Right hindlimb (tissue), 1 donor: ENCODE data around the gene ABLIM1.
"Not testable (repeated sequence)": the region's sequence is repeated elsewhere in the genome, so short reads cannot be mapped to it uniquely, and the experiment has no call there.

Experiments used
- DNase-seq: peaks from one replicate; pipeline ENCODE4 v3.0.0-alpha.2; 2018

Gene ABLIM1

DNA sequence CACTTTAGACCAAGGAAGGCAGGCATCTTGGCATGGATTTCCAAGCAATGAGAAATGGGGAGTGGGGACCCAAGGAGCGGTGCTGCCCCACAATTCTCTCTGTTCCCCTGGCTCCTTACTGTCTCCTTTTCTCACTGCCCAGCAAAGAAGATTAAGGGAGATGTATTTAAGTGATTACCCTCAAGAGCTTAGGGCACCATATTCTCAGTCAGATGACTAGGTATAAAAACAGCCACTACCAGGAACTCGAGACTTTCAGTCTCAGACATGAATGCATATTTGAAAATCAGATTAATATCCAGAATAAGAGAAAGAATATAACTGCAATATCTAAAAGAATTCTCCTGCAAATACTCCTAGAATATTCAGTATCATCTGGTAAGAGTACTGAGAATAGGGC lies at the start of gene ABLIM1:
TSS of gene ABLIM1 (minus strand) at position 101 of the 400 bp plus-strand sequence. CDS start at position 26, 75 bp downstream.
- no peak for DNase-seq

DNA sequence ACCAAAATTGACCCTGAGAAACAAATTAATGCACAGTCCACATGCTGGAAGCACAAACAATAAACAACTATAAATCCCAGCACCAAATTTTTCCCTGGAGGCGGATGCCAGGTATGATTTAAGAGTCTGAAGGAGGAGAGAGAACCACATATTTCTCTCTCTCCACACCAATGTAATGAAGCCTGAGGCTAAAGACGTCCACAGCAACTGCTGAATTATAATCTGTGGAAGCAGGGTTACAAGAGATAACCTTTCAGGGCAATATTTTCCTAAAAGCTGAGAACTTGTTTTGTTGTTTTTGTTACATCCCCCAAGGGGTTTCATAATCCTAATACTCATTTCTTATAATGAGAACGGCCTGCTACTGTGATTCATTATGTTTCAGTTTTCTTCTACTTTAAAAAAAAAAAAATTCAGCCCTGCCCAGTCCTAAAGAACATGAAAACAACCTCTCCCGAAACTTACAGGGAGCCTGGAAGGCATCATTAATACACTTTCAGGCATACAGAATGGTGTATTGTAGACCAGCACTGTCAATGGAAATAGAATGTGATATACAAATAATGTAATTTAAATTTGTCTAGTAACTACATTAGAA lies 48.5 kb upstream of the ABLIM1 start:
- no peak for DNase-seq

DNA sequence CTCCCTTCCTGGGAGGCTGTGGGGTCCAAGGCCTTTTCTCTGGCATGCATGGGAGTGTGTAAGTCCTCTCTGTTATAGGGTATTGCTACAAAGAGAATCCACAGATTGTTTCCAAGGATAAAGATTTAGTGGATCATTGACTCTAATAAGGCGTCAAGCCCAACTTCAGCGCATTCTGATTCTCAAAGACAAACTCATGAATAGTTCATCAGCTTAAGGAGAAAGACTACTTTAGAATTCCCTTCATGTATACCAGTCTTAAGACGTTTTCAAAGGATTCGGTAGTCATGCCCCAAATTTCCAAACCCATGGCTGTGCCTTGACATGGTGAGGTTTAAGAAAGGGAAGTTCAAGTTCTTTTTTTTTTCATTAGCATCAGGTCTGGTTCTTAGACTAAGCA lies 46.6 kb upstream of the ABLIM1 start:
- no peak for DNase-seq

DNA sequence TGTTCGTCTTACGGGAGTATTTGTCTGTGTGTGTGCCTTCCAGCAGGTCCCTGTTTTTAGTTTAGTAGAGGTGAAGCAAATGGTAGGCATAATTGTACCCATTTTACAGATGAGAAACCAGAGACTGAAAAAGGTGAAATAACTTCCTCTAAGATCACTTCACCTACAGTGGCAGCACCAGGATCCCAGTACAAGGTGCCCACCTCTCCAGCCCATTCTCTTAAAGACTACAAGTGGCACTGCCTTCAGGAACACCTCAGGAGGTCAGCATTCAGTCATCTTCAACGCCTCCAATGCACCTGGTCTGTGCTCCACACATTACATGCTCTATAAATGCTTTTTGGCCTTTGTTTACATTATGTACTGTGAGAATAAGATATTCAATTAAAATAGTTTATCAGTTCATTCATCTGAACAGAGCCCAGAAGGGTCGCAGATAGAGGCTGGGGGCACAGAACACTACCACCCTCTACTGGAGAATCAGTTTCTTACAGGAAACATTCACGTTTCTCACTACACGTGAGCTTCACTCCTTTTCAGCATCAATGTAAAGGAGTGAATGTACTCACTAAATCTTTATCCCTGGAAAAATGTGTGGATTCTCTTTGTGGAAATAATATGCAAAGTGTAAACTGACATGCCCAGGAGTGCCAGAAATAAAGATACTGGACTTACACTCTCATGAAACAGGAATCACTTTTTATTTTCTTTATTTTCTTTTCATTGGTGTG lies 45.5 kb upstream of the ABLIM1 start:
- no peak for DNase-seq

DNA sequence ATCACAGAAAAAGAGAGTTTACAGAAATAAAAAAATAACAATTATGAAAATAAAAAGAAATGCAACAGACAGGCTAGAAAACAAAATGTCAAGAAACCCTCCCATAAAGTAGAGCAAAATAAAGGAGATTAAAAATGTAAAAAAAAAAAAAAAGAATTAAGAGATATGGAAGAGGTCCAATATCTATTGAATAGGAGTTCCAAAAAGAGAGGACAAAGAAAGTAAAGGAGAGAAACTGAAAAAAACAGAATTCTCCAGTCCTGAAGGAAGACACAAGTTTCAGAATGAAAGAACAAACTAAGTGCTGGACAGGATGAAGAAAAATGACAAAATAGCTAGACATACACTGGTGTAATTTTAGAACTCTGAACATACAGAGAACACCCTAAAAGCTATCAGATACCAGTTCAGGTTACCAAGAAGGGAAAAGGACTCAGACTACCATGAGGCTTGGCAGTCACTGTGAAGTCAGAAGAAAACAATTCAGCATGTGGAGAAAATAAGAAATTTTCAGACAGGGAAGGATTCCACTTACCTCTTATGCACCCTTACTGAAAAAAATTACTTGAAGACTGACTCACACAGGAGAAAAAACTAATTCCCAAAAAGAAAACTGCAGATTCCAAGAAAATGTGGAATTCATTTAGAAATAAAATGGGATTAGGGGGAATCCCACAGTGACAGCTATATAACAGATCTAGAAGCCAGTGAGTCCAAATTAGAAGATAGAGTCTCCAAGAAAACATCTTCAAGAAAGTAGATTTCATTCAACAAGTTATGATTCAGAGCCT lies 40.4 kb upstream of the ABLIM1 start:
- no peak for DNase-seq

DNA sequence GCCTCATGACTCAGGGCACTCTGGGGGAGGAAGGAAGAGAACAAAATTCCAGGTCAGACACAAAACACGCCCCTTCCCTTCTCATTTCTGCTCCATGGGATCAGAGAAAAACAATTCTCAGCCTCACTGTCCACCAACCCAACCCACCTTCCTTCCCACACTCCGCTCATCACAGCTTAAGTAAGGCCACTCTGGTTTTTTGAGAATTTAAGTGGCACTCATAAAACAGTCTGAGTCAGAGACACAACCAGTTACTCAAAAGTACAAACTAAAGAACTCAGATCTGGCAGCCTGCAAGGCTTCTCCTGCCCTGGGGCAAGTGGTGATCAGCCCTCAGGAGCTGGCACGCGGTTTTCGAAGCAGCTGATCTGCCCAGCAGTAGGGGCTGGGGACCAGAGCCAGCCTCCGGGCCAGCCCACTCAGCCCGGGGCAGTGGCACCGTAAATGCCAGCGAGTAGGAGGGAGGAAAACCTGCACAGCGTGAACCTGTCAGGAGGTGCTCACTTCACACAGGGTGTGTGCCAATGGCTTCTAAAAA lies 39.1 kb upstream of the ABLIM1 start:
- DNase-seq = no peak

DNA sequence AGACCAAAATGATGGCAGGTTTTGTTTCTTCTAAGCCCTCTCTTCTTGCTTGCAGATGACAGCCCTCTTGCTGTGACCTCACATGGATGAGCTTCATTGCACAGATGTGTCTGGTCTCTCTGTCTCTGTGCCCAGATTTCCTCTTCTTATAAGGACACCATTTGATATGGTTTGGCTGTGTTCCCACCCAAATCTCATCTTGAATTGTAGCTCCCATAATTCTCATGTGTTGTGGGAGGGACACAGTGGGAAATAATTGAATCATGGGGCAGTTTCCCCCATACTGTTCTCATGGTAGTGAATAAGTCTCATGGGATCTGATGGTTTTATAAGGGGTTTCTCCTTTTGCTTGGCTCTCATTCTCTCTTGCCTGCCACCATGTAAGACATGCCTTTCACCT lies 38.2 kb upstream of the ABLIM1 start:
- not testable (repeated sequence) for DNase-seq

DNA sequence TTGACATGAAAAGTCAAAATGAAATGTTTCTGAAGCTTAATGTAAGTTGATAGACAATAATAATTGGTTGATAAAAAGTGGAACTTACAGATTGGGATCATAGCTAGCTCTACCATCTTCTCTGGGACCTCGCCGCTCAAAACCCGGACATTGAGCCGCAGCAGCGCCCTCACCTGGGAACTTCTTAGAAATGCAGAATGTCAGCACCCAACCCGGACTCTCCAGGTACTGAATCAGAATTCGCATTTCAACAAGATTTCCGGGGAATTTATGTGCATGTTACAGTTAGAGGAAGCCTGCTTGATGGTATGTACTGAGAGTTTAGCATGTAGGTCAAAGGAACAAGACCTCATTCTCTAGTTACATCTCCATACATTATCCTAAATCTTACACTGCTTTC lies 36.7 kb upstream of the ABLIM1 start:
- DNase-seq = no peak

DNA sequence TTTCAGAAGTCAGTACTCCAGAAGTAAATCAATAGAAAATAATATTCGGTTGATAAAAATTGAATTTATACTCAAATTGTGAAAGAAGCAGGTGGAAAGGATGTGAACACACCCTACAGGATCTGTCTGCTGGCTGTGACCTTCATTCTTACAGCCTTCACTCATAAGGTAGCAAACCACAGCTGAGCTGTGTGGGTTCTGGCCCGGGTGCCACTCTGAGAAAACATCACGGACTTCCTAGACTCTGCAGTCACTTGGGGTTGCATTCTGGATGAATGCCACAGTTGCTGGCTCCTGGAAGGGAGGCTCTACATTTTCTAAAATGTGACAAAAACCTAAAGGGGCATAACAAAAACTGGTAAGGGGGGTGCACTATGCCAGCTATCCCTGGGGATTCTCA lies 36.0 kb upstream of the ABLIM1 start:
- no peak for DNase-seq

DNA sequence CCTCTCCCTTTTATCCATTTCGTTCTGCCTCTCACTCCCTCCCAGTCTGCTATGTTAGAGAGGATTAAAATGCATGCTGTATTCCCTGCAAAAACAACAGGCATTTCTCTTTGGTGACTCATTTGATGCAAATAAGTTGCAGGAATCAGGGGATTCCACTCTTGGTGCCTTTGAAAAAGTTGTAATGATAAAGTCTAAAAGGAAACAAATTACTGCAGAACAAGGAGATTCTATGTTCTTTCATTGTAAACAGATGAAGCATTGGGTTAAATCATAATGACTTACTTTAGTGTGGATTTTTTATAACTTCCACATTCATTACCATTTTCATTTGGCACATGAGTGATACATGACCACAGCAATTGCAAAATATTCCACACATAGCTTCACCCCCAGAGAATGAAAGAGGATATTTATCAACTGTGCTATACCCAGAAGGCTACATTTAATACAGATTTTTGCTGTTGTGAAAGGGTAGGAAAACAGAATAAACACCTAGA lies 33.4 kb upstream of the ABLIM1 start:
- DNase-seq = no peak

DNA sequence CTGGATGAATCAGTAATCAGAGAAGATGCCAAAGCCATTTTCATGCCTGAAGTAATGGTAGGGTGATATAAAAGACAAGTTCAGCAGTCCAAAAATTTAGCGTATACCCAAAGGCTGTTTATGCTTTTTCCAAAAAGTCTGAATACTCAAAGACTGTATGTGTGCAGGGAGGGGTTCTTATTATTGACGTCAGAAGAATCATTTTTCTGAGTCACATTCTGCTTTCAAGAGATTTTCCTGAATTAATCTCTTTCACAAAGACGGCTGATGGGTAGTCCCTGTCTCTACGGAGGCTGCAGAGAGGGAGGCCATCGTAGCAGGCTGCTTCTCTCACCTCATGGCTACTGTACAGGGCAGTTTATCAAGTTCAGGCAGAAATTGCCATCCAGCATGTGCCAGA lies 30.7 kb upstream of the ABLIM1 start:
- no peak for DNase-seq

DNA sequence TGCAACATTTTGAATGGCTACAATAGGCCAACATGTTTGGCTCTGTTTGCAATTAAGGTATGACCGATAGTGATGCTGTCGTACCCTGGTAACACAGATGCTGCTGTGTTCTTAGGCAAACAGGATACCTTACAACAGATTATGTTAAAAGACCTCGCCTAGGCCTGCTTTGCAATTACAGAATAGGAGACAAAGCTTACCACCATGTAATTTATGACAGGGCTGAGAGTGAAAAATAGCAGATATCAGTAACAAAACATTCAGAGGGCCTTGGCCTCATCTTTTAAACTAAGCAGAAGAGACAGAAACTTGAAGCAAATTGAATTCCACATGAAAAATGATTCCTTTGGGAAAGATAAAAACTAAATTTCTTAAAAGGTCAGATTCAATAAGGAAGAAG lies 29.4 kb upstream of the ABLIM1 start:
- no peak for DNase-seq

DNA sequence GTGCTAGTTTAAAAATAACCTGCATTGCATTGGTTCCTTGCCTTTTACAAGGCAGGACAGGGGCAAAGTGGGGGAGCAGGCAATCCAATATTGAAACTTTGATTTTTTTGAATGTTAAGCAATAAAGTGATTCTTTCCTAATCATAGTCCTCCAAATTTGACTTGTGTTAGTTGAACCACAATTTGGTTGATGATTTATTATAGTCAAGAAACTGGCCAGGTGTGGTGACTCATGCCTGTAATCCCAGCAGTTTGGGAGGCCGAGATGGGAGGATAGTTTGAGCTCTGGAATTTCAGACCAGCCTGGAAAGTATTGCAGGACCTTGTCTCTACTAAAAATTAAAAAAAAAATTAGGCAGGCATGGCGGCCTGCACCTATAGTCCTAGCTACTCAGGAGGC lies 27.9 kb upstream of the ABLIM1 start:
- DNase-seq = no peak

DNA sequence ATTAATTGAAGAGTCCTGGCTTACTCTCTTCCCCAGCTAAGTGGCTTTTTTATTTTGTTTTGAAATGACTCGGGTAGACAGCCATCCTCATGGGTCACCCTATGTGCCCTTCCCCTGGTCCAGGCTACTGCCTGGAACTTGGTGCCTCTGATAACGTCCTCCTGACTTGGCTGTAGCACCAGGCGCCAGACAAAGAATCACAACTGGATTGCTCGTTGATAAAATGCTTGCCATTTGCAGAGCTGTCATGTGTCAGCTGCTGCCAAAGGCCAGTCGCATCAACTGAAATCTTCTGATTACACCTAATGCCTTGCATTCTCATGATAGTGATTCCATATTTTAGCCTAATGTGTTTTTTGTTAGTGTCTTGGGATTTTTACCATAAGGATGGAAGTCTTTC lies 27.4 kb upstream of the ABLIM1 start:
- no peak for DNase-seq

DNA sequence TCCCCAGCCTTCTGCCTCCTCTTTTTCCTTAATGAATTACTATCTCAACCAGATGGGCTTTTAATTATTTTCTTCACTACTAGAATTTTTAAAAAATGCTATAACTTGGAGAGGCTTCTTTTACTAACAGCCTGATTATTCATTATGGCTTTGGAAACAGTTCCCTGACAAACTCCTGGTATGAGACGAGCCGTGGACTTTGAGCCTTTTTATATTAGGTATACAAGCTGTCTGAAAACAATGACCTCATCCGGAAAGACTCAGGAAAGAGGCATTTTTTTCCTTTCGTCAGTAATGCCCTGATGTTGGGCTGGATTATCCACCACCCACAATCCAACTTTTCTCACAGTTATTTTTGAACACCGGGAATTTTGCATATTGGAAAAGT lies 26.7 kb upstream of the ABLIM1 start:
- DNase-seq = no peak

DNA sequence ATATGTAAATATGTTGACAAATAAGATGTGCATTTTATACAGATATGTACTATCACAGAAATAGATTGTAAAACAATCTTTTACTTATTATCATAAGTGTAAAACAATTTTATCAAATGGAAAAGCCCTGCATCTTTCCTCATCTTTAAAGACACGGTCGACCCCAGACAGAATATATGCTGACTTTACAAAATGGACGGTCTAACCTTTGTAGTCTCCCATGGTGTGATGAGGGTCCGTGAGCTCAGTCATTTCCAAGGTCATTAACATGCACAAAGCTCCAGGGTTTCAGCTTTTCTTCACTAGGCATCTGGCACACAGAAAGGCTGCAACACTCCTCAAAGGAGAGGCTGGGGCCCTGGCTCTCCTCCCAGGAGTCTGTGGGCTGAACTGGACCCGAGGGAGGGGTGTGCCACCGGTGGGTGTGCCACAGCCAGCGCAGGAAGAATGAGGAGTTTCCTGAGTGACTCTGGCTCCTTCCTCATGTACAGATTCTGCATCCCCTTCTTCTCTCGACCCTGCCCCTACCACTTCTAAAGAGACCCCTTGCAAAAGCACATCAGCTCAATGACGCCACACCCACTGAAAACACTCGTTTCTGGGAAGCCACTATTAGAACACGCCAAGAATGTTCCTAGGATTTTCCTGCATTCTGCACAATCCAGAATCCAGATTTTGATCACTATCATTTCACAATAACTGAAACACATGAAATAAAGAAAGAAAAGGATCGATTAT lies 26.2 kb upstream of the ABLIM1 start:
- peak; percentile 68 for DNase-seq

DNA sequence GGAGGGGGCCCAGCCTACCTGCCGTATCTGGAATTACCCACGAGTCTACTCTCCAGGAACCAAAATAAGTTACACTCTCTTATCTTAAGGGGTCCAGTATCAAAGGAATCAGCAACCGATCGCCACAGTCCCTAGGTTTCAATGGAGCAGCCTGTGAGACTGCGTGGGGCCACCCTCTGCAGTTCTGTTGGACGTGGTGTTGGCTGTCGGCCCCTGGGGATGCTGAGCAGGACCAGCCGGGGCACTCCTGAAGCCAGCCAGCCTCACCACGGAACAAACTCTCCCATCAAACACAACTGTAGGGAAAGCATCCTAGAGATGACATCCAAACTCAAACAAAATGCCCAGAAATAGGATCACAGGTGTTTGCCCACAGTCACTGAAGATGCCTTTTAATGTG lies 25.5 kb upstream of the ABLIM1 start:
- DNase-seq = no peak

DNA sequence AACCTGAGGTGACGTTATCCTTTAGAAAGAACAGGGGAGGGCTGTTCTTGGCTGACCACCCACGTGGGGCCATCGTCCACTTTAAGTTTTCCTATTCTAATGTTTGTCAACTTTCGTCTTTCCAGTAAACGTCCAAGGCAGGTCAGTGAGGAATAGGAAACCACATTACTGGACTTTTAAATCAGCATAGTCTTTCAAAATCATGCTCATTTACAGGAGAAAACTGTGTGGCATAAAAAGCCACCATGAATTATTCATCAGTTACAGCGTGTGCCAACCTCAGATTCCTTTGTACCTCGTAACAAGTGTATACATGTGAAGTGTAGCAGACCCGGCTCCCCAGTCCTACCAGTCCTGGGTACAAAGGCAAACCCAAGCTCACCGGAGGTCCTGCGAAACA lies 25.1 kb upstream of the ABLIM1 start:
- DNase-seq = no peak

DNA sequence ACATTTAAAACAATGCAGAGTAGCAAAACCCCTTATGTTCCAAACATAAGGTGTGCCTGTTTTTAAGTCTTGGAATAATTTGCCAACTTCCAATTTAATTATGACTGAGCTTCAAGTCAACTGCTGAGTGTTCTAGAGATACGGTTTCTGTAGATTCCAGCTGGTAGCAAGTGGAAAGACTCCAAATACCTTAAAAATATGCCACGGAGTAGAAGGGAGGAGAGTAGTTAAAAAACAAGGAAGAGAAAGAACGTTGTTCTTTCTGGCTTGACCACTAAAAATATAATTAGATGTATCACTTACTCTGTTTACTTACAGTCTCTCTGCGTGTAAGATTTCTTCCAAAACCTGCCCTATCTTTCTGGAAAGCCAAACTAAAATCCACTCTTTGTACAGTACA lies 24.5 kb upstream of the ABLIM1 start:
- no peak for DNase-seq

DNA sequence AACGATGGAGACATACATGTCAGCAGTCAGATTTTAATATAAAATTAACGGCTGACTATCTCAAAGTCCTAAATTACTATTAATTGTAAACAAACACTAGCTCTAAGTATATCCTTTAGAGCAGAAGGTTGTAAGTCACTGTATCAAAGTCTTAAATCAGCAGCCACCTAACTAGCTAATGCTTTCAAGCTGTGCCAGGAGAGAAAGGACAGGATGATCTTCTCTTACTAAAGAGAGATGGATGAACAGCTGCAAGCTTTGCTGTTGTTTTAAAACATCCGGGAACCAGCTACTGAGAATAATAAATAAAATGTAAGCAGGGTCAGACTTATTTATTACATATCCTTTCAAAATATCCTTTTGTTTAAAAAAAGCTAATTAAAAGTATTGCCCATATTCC lies 24.0 kb upstream of the ABLIM1 start:
- no peak for DNase-seq

DNA sequence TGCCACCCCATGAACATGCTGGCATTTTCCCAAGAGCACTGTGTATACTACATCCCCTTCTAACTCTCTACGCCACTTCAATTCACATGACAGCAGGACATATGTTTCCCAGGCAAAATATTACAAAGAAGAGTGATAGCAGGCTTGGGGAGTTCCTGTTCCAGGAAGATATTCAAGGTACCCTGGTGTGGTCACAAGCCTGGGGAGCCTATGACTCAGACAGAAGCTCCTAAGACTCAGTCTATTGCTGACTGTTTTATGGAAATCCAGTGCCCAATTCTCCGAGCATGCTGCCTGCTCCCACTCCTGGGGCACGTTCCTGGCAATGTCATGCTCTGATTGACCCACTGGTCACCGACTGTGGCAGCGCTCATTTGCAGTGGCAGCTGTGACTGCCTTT lies 23.5 kb upstream of the ABLIM1 start:
- DNase-seq = no peak

DNA sequence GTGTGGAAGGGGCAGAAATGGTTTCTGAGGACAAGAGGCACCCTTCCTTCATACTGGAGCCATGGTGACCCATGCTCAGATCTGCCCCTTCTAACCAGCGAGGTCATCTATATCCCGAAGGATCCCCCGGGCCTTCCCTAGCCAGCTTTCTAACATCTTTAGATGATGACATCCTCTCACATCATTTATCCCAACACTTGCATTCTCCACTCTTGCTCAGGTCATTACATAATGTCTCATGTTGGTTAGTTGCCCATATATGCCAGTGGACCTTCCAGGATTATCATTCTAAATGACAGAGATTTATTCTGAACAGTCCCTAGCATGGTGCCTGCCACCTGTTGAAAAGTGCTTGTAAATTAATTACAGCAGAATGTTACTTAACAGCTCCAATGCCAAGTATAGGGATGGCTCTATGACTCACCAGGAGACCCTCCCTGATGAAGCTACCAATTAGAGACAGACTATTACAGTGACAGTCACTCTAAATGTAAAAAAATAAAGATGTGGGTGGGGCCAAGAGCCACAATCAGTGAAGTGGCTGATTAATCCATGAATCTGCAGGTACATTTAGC lies 22.6 kb upstream of the ABLIM1 start:
- no peak for DNase-seq

DNA sequence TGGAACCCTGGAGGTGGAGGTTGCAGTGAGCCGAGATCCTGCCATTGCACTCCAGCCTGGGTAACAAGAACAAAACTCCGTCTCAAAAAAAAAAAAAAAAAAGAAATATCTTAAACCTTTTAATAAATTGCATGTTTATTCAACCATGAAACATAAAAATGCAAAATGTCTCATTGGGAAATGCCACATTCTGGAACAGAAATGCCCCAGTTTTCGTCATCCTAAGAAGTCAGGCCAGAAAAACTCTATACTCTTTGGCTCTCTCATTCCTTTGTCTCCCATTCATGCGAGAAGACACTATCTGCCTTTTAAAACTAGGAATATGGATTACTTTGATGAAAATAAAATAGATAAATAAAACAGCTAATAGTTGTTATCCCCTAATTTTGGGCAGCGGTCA lies 21.5 kb upstream of the ABLIM1 start:
- no peak for DNase-seq
